GM18526 (cell line): Measurements from ENCODE around the gene EYS.

ENCODE experiments used
- POLR2A ChIP-seq: IDR thresholded peaks from 3 replicates; pipeline ENCODE4 v1.6.1; 2011; ENCODE audit not compliant: insufficient read length; ENCODE audit errors: extremely low read depth

EYS gene

DNA sequence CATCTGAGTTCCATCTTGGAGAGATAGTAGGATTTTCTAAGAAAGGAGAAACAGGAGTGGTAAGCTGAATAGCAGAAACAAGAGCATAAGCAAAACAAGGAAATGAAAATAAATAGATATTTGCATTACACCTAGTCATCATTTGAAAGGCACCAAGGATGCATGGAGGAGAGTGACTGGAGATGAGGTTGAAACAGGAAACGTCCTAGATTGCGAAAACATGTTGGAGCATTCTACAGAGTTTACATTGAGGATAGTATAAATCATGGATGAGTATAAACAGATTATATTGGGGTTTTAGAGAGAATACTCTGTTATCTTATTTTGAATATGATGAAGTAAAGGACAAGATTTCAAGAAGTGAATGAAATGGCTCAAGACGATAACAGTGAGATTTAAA is 507.3 kb downstream of the EYS start:
- no peak for TF ChIP-seq POLR2A

- no peak for TF ChIP-seq POLR2A
Observed at GRCh38 chr6:65199121-65199520, 507.9 kb downstream of the EYS start.

GRCh38 chr6:65191471-65191870 is 515.6 kb downstream of the EYS start:
- TF ChIP-seq POLR2A, result no peak

DNA sequence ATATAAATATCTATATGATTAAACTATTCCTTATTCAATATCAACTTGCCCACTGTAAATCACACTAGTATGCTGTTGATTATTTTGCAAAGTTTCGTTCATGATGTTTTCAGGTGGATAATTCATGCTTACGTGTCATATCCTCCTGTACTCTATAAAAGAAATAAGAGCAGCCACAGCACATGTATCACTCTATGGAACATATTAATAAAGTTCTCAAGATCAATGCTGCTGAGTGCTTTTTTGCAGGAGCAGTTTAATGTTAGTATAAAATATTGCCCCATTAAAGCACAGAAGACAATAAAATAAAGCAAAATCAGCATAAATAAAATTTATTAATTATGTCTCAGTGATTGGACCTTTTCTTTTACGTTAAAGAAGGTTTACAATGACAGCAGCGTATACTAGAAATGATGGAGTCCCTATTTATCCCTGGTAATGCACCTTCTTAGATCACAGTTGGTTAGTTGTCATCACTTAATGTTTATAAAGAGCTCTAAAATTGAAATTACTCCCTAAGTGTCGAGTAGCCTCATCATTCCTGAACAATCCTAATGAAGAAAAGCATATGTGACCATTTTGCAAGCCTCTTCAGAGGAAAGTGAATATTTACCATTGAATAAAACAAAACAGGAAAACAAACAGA is 517.7 kb downstream of the EYS start:
- no peak for TF ChIP-seq POLR2A

- no peak for TF ChIP-seq POLR2A
Observed at GRCh38 chr6:65186826-65187225, 520.2 kb downstream of the EYS start.

GRCh38 chr6:65182681-65183080 is 524.3 kb downstream of the EYS start:
- no peak for TF ChIP-seq POLR2A

GRCh38 chr6:65170273-65170672 is 536.8 kb downstream of the EYS start:
- no peak for TF ChIP-seq POLR2A

DNA sequence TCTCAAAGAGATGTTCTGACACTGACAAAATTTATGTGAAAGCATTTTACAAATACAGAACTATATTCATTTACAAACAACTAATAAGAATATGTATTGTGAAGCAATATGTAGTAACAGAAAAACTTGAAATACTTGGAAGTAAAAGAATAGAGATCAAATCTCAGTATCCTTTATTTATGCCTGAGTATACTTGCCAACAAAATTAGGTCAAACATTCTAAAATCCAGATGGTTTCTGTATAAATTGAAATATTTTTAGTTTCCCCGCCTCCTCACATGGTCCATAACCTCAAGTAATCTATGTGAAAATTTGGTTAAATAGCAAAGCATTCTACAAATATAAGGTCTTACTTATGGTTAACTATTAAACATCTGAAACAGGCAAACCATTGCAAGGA is 545.4 kb downstream of the EYS start:
- no peak for TF ChIP-seq POLR2A

DNA sequence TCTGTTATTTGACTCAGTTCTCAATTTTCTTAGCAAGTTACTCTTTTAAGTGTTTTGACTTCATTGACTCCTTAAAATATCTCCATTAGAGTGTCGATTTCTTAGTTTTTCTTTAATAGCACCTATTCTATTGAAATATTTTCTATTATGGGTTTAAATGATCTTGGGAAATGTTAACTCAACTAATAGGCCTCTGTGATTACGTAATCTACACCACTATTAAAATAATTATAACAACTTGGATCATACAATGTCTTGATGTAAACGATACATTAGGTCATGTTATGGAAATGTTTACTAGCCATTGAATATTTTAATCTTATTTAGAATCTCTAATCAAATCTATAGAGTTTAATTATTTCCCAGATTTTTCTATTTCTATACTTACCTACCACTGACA is 550.0 kb downstream of the EYS start:
- no peak for TF ChIP-seq POLR2A

GRCh38 chr6:65155083-65155482 is 551.9 kb downstream of the EYS start:
- TF ChIP-seq POLR2A, result no peak

DNA sequence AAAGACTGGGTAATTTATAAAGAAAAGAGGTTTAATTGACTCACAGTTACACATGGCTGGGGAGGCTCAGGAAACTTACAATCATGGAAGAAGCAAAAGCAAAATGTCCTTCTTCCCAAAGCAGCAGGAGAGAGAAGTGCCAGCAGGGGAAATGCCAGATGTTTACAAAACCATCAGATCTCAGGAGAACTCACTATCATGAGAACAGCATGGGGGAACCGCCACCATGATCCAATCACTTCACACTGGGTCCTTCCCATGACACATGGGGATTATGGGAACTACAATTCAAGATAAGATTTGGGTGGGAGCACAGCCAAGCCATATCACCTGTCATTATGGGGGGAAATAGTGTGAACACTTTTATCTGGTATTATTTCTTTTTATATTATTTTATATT is 557.2 kb downstream of the EYS start:
- no peak for TF ChIP-seq POLR2A

- no peak for TF ChIP-seq POLR2A
Observed at GRCh38 chr6:65148839-65149238, 558.2 kb downstream of the EYS start.

- TF ChIP-seq POLR2A, result no peak
Observed at GRCh38 chr6:65135567-65135966, 571.5 kb downstream of the EYS start.

GRCh38 chr6:65126667-65127066 is 580.4 kb downstream of the EYS start:
- TF ChIP-seq POLR2A, result no peak

DNA sequence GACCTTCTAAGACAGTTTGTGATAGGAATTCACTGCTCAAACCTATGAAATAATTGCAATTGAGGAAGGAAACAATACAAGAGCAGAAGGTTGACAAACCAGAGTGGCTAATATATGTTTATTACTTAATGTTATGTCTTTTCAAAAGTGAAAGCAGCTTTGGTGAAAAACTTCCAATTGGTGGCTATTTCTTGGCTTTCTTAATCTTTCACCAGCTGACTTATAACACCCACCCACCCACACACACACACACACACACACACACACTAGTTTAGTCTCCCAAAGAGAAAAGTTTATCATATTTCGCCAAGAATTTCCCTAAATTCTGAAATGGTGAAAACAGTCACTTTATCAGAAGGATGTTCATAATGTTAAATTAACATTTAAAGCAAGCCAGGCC is 583.5 kb downstream of the EYS start:
- TF ChIP-seq POLR2A, result no peak

GRCh38 chr6:65117817-65118409 is 589.1 kb downstream of the EYS start:
- TF ChIP-seq POLR2A, result no peak

GRCh38 chr6:65116326-65116725 is 590.7 kb downstream of the EYS start:
- no peak for TF ChIP-seq POLR2A
